ENCODE results near the gene RAB30.

DNA sequence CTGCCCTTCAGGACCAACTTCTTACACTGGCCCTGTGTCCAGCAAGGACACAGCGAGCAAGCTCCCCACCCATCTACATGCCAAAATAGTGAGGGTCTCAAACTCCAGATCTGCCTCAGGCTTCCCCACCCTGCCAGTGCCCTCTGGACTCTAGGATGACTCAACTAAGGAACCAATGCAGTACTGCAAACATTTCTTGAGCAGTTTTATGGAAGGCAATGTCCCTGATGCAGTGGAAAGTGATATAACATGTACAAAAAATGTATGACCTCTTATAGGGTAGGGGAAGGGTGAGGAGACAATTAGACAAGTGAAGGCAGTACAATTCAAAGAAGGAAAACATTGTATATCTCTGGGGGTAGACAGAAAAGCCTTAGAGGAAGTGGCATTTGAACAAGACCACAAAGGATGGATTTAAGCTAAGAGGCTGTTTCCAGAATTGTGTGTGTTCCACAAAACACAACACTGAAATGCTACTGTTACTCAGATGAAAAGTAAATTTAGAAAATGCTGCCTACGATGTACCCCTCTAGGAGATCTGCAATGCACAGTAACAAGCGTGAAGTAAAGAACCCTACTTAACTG lies 47.3 kb downstream of the RAB30 start:
- no peak for TF ChIP-seq FOXM1 (IDR thresholded peaks at IDR 0.05; ENCODE audit: borderline replicate concordance, low read depth)
- TF ChIP-seq TAF1 (IDR thresholded peaks at IDR 0.05; ENCODE audit: low read depth) = no peak

All from Ishikawa (cell line).